HepG2 (cell line): ENCODE data around the gene MOV10L1. TPM values are rescaled to one million over a fixed set of nuclear protein-coding genes. Genes with fewer than 3 reads are reported as not detected.
A peak's percentile ranks its signal among the peaks of the same experiment; 100 is the strongest.

ENCODE experiments used
- AGO2 ChIP-seq: fragments of 200-400 bp; formaldehyde crosslinking; optimal IDR thresholded peaks from 2 replicates; pipeline ENCODE3; 2017; ENCODE audit warnings: mild to moderate bottlenecking, low read depth, low read length, moderate library complexity
- CBX2 ChIP-seq, 2 experiments: fragments of 200-600 bp in 1 of 2; sonication (generic); formaldehyde crosslinking in 1 of 2; IDR thresholded peaks; 2 replicates each; pipeline versions ENCODE4 v1.7.0 to v1.8.1; 2018 to 2022; ENCODE audit warnings: low read depth in 2 of 2, low read length in 1 of 2, mild to moderate bottlenecking in 1 of 2, missing genetic modification reagents in 1 of 2
- DRAP1 ChIP-seq: IDR thresholded peaks from 2 replicates; pipeline ENCODE4 v1.6.1; 2016; ENCODE audit warnings: missing genetic modification reagents, missing compliant biosample characterization
- ELF1 ChIP-seq: sonication (generic); formaldehyde crosslinking; IDR thresholded peaks from 2 replicates; pipeline ENCODE4 v1.4.0; 2020; ENCODE audit warnings: missing genetic modification reagents
- HDAC2 ChIP-seq: sonication (generic); formaldehyde crosslinking; IDR thresholded peaks from 2 replicates; pipeline ENCODE4 v1.4.0; 2020; ENCODE audit warnings: missing genetic modification reagents
- RERE ChIP-seq: IDR thresholded peaks from 2 replicates; pipeline ENCODE4 v1.6.1; 2016; ENCODE audit warnings: low read depth, missing genetic modification reagents, missing compliant biosample characterization
- RORA ChIP-seq: sonication (generic); formaldehyde crosslinking; IDR thresholded peaks from 2 replicates; pipeline ENCODE4 v1.5.0; 2020; ENCODE audit warnings: mild to moderate bottlenecking, missing genetic modification reagents, moderate library complexity
- SMAD3 ChIP-seq: sonication (generic); formaldehyde crosslinking; IDR thresholded peaks from 2 replicates; pipeline ENCODE4 v1.4.0; 2020; ENCODE audit warnings: missing genetic modification reagents
- ZHX2 ChIP-seq, 2 experiments: sonication (generic) in 1 of 2; formaldehyde crosslinking in 1 of 2; IDR thresholded peaks; 2 replicates each; pipeline versions ENCODE4 v1.6.1 to v1.9.0; 2014 to 2022; ENCODE audit warnings: antibody characterized with exemption in 1 of 2, borderline replicate concordance in 1 of 2, inconsistent platforms in 1 of 2, low read depth in 1 of 2, missing genetic modification reagents in 1 of 2
- ZNF329 ChIP-seq: sonication (generic); formaldehyde crosslinking; IDR thresholded peaks from 2 replicates; pipeline ENCODE4 v1.9.0; 2021; ENCODE audit warnings: low read depth, mild to moderate bottlenecking, missing genetic modification reagents
- ZNF609 ChIP-seq: sonication (generic); formaldehyde crosslinking; IDR thresholded peaks from 2 replicates; pipeline ENCODE4 v1.4.0; 2020; ENCODE audit warnings: mild to moderate bottlenecking, missing genetic modification reagents, borderline replicate concordance
- ZNF724P ChIP-seq: sonication (generic); formaldehyde crosslinking; IDR thresholded peaks from 2 replicates; pipeline ENCODE4 v1.8.0; 2022; ENCODE audit warnings: missing genetic modification reagents, borderline replicate concordance
- polyA plus RNA-seq, 8 experiments: library from polyadenylated mRNA; depleted of rRNA in 3 of 8; stranded (reverse) in 7 of 8; unstranded in 1 of 8; fragments of >200 nt; fragmentation: Illumina TruSeq in 4 of 8; extraction: Trizol in 4 of 8; gene quantifications; 2 replicates each; pipeline versions ENCODE4 v1.2.1 to v1.2.3, GENCODE V29; 2011 to 2016; ENCODE audit warnings: low read depth in 4 of 8, missing spikeins in 1 of 8, mixed read lengths in 1 of 8; ENCODE audit not compliant: insufficient read depth in 1 of 8
- total RNA-seq, 5 experiments: library from RNA; depleted of rRNA; stranded (reverse); fragments of >200 nt; fragmentation: Illumina TruSeq; extraction: Trizol; gene quantifications; 2 replicates each; pipeline ENCODE4 v1.2.3, GENCODE V29; 2016; ENCODE audit warnings: low read depth in 1 of 5

MOV10L1 gene
- total and polyA plus RNA-seq, 2 of the 13 experiments (the other 11 are each of a cell fraction or from before 2014, with no cell fraction given): 0.11 to 0.12 TPM

GRCh38 chr22:50140615-50141014, 50.8 kb downstream of the MOV10L1 start (continued):
- peak; percentile 44; the same call in 1 of the 2 replicates for TF ChIP-seq RERE (CRISPR knock-in tag)
- no peak for TF ChIP-seq RORA
- TF ChIP-seq CBX2 (IDR thresholded peaks at IDR 0.05; ENCODE audit: low read depth, low read length): no peak
- TF ChIP-seq CBX2 (CRISPR knock-in tag; IDR thresholded peaks at IDR 0.05; ENCODE audit: low read depth): no peak
- TF ChIP-seq ZNF724P (CRISPR knock-in tag): no peak
- TF ChIP-seq DRAP1: no peak
- no peak for TF ChIP-seq ZNF329 (CRISPR knock-in tag)
- peak; percentile 20; the same call in 1 of the 2 replicates for TF ChIP-seq ZNF609 (CRISPR knock-in tag)
- TF ChIP-seq SMAD3 (CRISPR knock-in tag): no peak
- TF ChIP-seq AGO2: no peak
- TF ChIP-seq HDAC2 (CRISPR knock-in tag): peak; percentile 70; the same call in 1 of the 2 replicates
- TF ChIP-seq ZHX2 (IDR thresholded peaks at IDR 0.05; ENCODE audit: low read depth): no peak
- no peak for TF ChIP-seq ZHX2 (CRISPR knock-in tag; IDR thresholded peaks at IDR 0.05; ENCODE audit: borderline replicate concordance)
- TF ChIP-seq ELF1 (CRISPR knock-in tag): no peak
